Measurements from ENCODE around the gene IMPDH1. TPM values are rescaled to one million over a fixed set of nuclear protein-coding genes. Genes with fewer than 3 reads are reported as not detected.

Gene IMPDH1
- polyA plus RNA-seq, 2 of the 4 experiments (the other 2 are of a cell fraction) = 55.4 to 65.4 TPM

DNA sequence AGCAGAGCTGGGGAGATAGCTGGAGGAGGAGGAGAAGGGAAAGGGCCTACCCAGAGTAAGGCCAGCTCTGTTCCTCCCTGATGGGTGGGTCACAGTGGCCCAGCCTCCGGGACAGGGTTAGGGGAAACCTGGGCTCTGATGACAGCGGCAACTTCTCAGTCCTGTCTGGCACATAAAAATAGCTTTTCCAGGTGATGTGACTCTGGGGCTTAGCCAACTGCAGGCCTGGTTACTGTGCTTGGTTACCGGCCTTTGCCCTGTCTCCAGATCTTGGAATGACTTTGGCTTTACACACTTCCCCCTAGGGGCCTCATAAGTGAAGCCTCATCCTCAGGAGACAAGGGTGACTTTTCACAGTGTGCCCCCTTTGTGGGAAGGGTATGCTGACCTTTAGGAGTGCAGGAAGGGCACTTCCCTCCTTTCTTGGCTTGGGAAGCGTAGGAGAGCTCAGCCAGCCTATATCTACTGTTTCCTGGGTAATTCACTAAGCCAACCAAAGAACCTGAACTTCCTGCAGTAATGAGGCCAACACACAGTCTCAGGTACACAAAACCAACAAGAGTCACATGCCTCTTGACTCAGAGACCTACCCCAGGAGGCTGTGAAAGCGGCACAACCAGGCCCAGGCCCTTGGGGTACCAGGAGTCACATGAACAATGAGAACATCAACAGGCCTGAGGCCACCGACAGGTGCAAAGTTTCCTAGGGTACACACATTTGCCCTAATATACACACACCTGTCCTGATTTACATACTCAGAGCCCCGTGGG, 34.2 kb upstream of the IMPDH1 start:
- Histone ChIP-seq H3K9me3 (no peaks in the 10 kb centered on the region), H3K27ac (peak overlapping the region; percentile 51 to 52), H3K4me3 (no peak overlapping the region), H3K4me1 (peaks cover 25% of the 10 kb centered on the region), H3K4me2 (no peak overlapping the region)
- 77% methylated on average over 7 of the region's 7 CpGs for WGBS (ENCODE audit: missing lambda C conversion rate)
- ATAC-seq (peak; percentile 23 to 51; a peak in 3 of 6 replicates), FAIRE-seq (no peak), DNase-seq (ENCODE audit: low read depth in 1 of 2, low spot score in 1 of 2) (no peak)
- ChIA-PET CTCF (interaction anchor here (0.8 to 5.8 kb wide), 11 partner anchors 9 to 439 kb away, joined by 3 to 79 read pairs (median 4); partner anchors contain the start of gene METTL2B), POLR2A (no interaction called here)
- TF ChIP-seq POLR2A (IDR thresholded peaks at IDR 0.05; ENCODE audit: low read length) = no peak

DNA sequence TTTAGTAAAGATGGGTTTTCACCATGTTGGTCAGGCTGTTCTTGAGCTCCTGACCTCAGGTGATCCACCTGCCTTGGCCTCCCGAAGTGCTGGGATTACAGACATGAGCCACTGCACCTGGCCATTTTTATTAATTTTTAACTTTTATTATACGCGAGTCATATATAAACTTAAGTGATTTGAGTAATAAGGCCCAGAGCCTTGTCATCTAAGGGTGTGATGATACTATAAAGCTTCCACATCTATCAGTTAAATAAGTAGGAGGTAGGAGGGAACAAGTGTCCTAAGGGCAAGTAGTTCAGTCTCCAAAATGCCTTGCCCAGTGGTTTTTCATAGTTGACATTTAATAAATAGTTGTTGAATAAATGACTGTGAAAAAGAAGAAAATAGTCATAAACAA, 32.6 kb upstream of the IMPDH1 start:
- no peak for FAIRE-seq

DNA sequence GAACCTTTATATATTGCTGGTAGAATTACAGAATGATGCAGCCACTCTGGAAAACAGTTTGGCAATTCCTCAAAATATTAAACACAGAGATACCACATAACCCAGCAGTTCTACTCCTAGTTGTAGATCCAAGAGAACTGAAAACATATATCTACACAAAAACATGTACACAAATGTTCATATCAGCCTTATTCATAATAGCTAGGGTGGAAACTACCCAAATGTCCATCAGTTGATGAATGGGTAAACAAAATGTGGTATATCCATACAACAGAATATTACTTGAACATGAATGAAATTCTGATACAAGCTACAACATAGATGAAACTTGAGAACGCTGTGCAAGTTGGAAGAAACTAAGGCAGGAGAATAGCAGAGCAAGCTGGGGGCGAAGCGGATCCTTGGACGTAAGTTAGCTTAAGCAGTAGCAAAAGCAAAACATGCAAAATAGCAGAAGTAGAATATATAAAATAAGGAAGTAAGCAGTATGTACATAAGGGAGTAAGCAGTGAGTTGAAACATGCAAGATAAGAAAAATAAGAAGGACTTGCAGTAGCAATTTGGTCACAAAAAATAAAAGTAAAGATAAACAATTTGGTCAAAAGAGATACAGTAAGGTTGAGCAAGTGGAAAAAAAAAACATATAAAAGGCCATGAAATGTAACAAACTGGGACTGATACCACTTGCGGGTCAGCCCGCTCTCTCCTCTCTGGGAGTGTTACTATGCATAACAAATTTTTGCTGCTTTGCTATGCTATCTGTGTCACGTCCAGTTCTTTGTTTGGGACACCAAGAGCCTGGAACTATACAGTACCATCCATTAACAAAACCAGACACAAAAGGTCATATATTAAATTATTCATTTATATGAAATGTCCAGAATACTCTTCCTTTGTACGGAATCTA, 27.9 kb upstream of the IMPDH1 start:
- CTCF ChIA-PET = interaction anchor here (0.7 to 16.4 kb wide), 7 partner anchors 11 to 422 kb away, joined by 3 to 345 read pairs (median 3); partner anchors contain the start of gene HILPDA

More for the DNA sequence above, 32.6 kb upstream of the IMPDH1 start:
- WGBS (ENCODE audit: missing lambda C conversion rate) = 42% methylated on average over 3 of the region's 3 CpGs
- H3K27ac ChIP-seq = peak overlapping the region; percentile 43 to 63; a peak in 4 of 6 replicates
- ATAC-seq = no peak
- H3K9me3 ChIP-seq = no peaks in the 10 kb centered on the region
- TF ChIP-seq ZSCAN20 (CRISPR knock-in tag; IDR thresholded peaks at IDR 0.05) (no peak), JUNB (IDR thresholded peaks at IDR 0.05) (no peak), EHMT2 (IDR thresholded peaks at IDR 0.05; ENCODE audit: low read depth) (no peak), JUN (IDR thresholded peaks at IDR 0.05) (no peak), EP300 (IDR thresholded peaks at IDR 0.05) (no peak), HOXB13 (CRISPR knock-in tag; IDR thresholded peaks at IDR 0.05; ENCODE audit: low read depth) (no peak), MAZ (IDR thresholded peaks at IDR 0.05; ENCODE audit: borderline replicate concordance, low read depth, low read length) (no peak), RARB (CRISPR knock-in tag; IDR thresholded peaks at IDR 0.05) (no peak), NFE2L2 (conservative IDR thresholded peaks at IDR 0.05; ENCODE audit: low read length) (no peak), HEYL (CRISPR knock-in tag; IDR thresholded peaks at IDR 0.05) (no peak), MYC (IDR thresholded peaks at IDR 0.05; ENCODE audit: borderline replicate concordance, low read length) (no peak)
- TF ChIP-seq, protein P1, sequence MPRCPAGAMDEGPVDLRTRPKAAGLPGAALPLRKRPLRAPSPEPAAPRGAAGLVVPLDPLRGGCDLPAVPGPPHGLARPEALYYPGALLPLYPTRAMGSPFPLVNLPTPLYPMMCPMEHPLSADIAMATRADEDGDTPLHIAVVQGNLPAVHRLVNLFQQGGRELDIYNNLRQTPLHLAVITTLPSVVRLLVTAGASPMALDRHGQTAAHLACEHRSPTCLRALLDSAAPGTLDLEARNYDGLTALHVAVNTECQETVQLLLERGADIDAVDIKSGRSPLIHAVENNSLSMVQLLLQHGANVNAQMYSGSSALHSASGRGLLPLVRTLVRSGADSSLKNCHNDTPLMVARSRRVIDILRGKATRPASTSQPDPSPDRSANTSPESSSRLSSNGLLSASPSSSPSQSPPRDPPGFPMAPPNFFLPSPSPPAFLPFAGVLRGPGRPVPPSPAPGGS (IDR thresholded peaks at IDR 0.05) = no peak
- H3K4me3 ChIP-seq = no peak overlapping the region
- peaks cover 25% of the 10 kb centered on the region for H3K4me1 ChIP-seq
- peak overlapping the region; percentile 17 for H3K4me2 ChIP-seq
- no peak for DNase-seq (ENCODE audit: low read depth in 1 of 2, low spot score in 1 of 2)
- ChIA-PET CTCF (interaction anchor here (0.9 to 5.8 kb wide), 5 partner anchors 12 to 441 kb away, joined by 3 to 79 read pairs (median 16); partner anchors contain the start of gene HILPDA), POLR2A (no interaction called here)

More for the DNA sequence above, 27.9 kb upstream of the IMPDH1 start:
- WGBS (ENCODE audit: missing lambda C conversion rate) = 93% methylated on average over 8 of the region's 8 CpGs
- no peaks in the 10 kb centered on the region for H3K9me3 ChIP-seq
- no peak for FAIRE-seq
- peak; percentile 60; the same call in 1 of the 2 replicates for TF ChIP-seq KDM1A (IDR thresholded peaks at IDR 0.05; ENCODE audit: low read depth)
- TF ChIP-seq RFX5 (IDR thresholded peaks at IDR 0.05) = no peak
- TF ChIP-seq, protein P2, sequence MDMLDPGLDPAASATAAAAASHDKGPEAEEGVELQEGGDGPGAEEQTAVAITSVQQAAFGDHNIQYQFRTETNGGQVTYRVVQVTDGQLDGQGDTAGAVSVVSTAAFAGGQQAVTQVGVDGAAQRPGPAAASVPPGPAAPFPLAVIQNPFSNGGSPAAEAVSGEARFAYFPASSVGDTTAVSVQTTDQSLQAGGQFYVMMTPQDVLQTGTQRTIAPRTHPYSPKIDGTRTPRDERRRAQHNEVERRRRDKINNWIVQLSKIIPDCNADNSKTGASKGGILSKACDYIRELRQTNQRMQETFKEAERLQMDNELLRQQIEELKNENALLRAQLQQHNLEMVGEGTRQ (IDR thresholded peaks at IDR 0.05) = no peak
- TF ChIP-seq, protein P3, sequence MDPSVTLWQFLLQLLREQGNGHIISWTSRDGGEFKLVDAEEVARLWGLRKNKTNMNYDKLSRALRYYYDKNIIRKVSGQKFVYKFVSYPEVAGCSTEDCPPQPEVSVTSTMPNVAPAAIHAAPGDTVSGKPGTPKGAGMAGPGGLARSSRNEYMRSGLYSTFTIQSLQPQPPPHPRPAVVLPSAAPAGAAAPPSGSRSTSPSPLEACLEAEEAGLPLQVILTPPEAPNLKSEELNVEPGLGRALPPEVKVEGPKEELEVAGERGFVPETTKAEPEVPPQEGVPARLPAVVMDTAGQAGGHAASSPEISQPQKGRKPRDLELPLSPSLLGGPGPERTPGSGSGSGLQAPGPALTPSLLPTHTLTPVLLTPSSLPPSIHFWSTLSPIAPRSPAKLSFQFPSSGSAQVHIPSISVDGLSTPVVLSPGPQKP (IDR thresholded peaks at IDR 0.05; ENCODE audit: low read depth, low read length) = no peak
- POLR2A ChIA-PET = no interaction called here
- no peak for ATAC-seq
- H3K4me2 ChIP-seq = no peak overlapping the region
- peak overlapping the region; percentile 43 to 87; a peak in 5 of 6 replicates for H3K27ac ChIP-seq
- no peak overlapping the region for H3K4me3 ChIP-seq
- DNase-seq (ENCODE audit: low read depth in 1 of 2, low spot score in 1 of 2) = no peak
- H3K4me1 ChIP-seq = peaks cover 49% of the 10 kb centered on the region
